Right lobe of liver (tissue), 4 donors: ENCODE measurements around the gene COL23A1.

Source experiments
- POLR2A ChIP-seq: fragments of 450-650 bp; IDR thresholded peaks from one replicate; pipeline ENCODE4 v1.6.1; 2017; ENCODE audit warnings: antibody characterized with exemption, mild to moderate bottlenecking
- TF ChIP-seq, protein P1 (sequence below), 4 donors: fragments of 200-600 bp in 3 of 4; fragments of 450-650 bp in 1 of 4; IDR thresholded peaks; one replicate each; pipeline versions ENCODE4 v1.5.1 to v1.8.0; 2016 to 2022; ENCODE audit warnings: antibody characterized with exemption in 4 of 4, mild to moderate bottlenecking in 2 of 4
- donor health status: DM: no; HTN: no; CAD: no.
- donor health status: DM: no; HTN: no; CAD: no.
- donor health status: DM: no; HTN: yes; CAD: no.

- TF ChIP-seq, protein P1, sequence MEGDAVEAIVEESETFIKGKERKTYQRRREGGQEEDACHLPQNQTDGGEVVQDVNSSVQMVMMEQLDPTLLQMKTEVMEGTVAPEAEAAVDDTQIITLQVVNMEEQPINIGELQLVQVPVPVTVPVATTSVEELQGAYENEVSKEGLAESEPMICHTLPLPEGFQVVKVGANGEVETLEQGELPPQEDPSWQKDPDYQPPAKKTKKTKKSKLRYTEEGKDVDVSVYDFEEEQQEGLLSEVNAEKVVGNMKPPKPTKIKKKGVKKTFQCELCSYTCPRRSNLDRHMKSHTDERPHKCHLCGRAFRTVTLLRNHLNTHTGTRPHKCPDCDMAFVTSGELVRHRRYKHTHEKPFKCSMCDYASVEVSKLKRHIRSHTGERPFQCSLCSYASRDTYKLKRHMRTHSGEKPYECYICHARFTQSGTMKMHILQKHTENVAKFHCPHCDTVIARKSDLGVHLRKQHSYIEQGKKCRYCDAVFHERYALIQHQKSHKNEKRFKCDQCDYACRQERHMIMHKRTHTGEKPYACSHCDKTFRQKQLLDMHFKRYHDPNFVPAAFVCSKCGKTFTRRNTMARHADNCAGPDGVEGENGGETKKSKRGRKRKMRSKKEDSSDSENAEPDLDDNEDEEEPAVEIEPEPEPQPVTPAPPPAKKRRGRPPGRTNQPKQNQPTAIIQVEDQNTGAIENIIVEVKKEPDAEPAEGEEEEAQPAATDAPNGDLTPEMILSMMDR (IDR thresholded peaks at IDR 0.05): no peak
- no peak for TF ChIP-seq POLR2A
Observed at GRCh38 chr5:178367736-178368120, 222.5 kb downstream of the COL23A1 start.
